ENCODE measurements around the gene FSD1L. TPM values are rescaled to one million over a fixed set of nuclear protein-coding genes. Genes with fewer than 3 reads are reported as not detected.

The FSD1L gene
- total and polyA plus RNA-seq, 12 donors, result 1.1 to 16.3 (median 7.6) TPM

DNA sequence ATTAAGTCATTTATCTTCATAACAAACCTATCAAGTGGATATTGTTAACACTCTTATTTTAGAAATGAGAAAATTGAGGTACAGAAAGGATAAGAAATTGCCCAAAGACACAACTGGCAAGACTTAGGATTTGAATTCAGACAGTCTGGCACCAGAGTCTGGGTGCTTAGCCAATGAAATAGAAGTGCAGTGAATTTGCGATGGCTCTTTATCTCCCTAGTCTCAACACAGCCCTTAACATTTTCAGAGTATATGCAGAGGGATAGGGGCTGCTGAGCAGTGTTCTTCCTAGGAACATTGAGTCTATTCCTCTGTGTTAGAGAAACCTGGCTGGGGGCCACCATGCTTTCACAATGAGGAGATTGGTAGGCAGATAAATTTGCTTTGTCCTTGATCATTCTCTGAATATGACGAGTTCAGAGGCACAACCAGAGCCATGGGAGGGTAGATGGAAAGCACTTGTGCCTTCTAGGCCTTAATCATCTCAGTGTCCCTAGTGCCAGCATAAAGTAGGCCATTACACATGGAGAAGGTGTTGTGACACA lies 6.1 kb upstream of the FSD1L start:
- H3K9me3 ChIP-seq, result no peaks in the 10 kb centered on the region
- WGBS, 2 donors, result 33 to 39% methylated on average over 2 of the region's 2 CpGs
- peak overlapping the region in 2 of 10 donors; percentile 1 to 9 for H3K27ac ChIP-seq
- H3K36me3 ChIP-seq, result no peaks in the 10 kb centered on the region
- ATAC-seq, result peak in 1 of 8 donors; percentile 19
- no peak overlapping the region for H3K4me3 ChIP-seq
- TF ChIP-seq, protein P1, sequence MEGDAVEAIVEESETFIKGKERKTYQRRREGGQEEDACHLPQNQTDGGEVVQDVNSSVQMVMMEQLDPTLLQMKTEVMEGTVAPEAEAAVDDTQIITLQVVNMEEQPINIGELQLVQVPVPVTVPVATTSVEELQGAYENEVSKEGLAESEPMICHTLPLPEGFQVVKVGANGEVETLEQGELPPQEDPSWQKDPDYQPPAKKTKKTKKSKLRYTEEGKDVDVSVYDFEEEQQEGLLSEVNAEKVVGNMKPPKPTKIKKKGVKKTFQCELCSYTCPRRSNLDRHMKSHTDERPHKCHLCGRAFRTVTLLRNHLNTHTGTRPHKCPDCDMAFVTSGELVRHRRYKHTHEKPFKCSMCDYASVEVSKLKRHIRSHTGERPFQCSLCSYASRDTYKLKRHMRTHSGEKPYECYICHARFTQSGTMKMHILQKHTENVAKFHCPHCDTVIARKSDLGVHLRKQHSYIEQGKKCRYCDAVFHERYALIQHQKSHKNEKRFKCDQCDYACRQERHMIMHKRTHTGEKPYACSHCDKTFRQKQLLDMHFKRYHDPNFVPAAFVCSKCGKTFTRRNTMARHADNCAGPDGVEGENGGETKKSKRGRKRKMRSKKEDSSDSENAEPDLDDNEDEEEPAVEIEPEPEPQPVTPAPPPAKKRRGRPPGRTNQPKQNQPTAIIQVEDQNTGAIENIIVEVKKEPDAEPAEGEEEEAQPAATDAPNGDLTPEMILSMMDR (IDR thresholded peaks at IDR 0.05), result no peak
- DNase-seq, result no peak
- intact Hi-C loops (cut with DNase I), result loop anchor here in 1 of 10 donors (10.0 kb wide), 1 partner anchor 253 kb away; the partner anchor contains the start of gene TMEM38B
- H3K27me3 ChIP-seq, result no peaks in the 10 kb centered on the region
- H3K4me1 ChIP-seq, result peaks cover 0 to 47% (median 16%) of the 10 kb centered on the region in 9 donors

DNA sequence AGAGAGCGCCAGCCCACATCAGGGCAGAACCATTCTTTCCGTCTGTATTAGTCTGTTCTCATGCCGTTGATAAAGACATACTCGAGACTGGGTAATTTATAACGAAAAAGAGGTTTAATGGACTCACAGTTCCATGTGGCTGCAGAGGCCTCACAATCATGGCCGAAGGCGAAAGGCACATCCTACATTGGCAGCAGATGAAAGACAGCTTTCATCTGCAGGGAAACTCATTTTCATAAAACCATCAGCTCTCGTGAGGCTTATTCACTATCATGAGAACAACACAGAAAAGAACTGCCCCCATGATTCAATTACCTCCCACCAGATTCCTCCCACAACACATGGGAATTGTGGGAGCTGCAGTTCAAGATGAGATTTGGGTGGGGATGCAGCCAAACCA lies 4.7 kb upstream of the FSD1L start:
- Histone ChIP-seq H3K27me3 (no peaks in the 10 kb centered on the region), H3K36me3 (no peaks in the 10 kb centered on the region), H3K27ac (no peak overlapping the region), H3K9me3 (no peaks in the 10 kb centered on the region), H3K4me3 (no peak overlapping the region), H3K4me1 (peaks cover 0 to 52% (median 18%) of the 10 kb centered on the region in 9 donors)
- intact Hi-C loops (cut with DNase I), result loop anchor here in 1 of 10 donors (10.0 kb wide), 1 partner anchor 252 kb away; the partner anchor contains the start of gene TMEM38B
- DNase-seq, result no peak
- TF ChIP-seq, protein P1 (IDR thresholded peaks at IDR 0.05), result no peak
- ATAC-seq, result no peak
- 90 to 92% methylated on average over 8 of the region's 8 CpGs for WGBS, 2 donors

DNA sequence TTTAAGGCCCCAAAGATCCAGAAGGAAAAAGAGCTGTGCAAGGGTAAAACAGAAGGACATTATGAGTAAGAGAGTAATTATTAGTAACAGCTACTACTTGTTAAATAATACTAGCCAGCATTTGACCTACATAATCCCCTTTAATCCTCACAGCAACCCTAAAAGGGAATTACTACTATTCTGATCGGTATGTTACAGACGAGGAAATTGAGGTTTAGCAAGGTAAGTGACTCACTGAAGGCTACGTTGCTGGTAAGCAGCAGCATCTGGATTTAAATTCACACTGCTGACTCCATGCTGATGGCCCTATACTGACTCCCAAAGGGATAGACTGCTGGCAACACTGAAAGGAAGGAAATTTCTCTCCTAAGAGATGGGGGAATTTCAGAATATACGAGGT lies 3.7 kb upstream of the FSD1L start:
- no peak for DNase-seq
- no peaks in the 10 kb centered on the region for H3K36me3 ChIP-seq
- H3K27me3 ChIP-seq, result no peaks in the 10 kb centered on the region
- H3K27ac ChIP-seq, result peak overlapping the region in 4 of 10 donors; percentile 30 to 75 (median 44)
- WGBS, 2 donors, result 57 to 65% methylated on average over 4 of the region's 4 CpGs
- TF ChIP-seq, protein P1 (IDR thresholded peaks at IDR 0.05), result no peak
- no peak overlapping the region for H3K4me3 ChIP-seq
- H3K4me1 ChIP-seq, result peaks cover 0 to 48% (median 18%) of the 10 kb centered on the region in 9 donors
- ATAC-seq, result no peak
- intact Hi-C loops (cut with DNase I), result loop anchor here in 1 of 10 donors (10.0 kb wide), 1 partner anchor 251 kb away; the partner anchor contains the start of gene TMEM38B
- no peaks in the 10 kb centered on the region for H3K9me3 ChIP-seq

DNA sequence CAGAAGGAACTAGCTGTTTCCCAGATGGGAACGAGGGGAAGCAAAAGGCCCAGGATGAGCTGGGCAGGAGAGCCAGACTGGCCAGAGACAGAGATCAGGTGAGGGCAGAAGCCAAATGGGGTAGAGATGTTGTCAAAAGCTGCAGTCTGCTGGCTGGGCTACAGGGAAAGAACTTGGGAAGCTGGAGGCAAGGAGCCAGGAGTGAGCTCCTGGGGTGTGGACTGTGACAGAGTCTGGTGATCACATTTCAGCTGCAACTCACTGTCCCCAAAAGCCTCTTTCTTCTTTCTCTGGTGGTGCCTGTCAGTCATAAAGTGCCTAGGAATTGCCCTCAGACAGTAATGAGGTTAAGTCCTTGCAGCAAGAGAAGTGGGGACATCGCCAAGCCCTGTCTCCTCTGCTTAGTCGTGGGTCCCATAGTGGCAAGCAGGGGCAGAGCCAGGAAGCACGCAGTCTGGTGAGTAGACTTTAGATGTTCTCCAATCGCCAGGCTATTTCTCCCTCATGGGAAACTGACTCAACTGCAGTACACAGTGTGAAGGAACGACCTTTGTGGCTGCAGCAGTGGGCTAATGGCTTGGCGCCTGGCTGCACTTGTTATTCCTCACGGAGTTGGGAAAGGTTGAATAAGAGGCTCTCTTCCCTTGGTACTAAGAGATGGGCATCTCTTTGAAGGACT lies 2.5 kb upstream of the FSD1L start:
- Histone ChIP-seq H3K4me3 (no peak overlapping the region), H3K27ac (peak overlapping the region in 6 of 10 donors; percentile 15 to 75 (median 34)), H3K27me3 (no peaks in the 10 kb centered on the region), H3K36me3 (no peaks in the 10 kb centered on the region), H3K4me1 (peaks cover 0 to 49% (median 22%) of the 10 kb centered on the region in 9 donors), H3K9me3 (no peaks in the 10 kb centered on the region)
- DNase-seq (peak; percentile 21 to 24), ATAC-seq (peak in 1 of 8 donors; percentile 6)
- TF ChIP-seq, protein P1 (IDR thresholded peaks at IDR 0.05), result no peak
- WGBS, 2 donors, result 76 to 78% methylated on average over 8 of the region's 8 CpGs
- intact Hi-C loops (cut with DNase I), result loop anchor here in 1 of 10 donors (10.0 kb wide), 1 partner anchor 249 kb away; the partner anchor contains the start of gene TMEM38B

Data from heart right ventricle (tissue), 16 donors.